Loucy (cell line): Measurements from ENCODE around the gene LTBP4.

Experiments
- EZH2phosphoT487 ChIP-seq: fragments of 200-600 bp; IDR thresholded peaks from 2 replicates; pipeline ENCODE4 v1.6.1; 2018; ENCODE audit warnings: antibody characterized with exemption, mild to moderate bottlenecking, moderate library complexity, borderline replicate concordance
- TF ChIP-seq, protein P1 (sequence below): fragments of 200-600 bp; sonication (generic); conservative IDR thresholded peaks from 2 replicates; pipeline ENCODE4 v1.5.1; 2014; ENCODE audit warnings: mild to moderate bottlenecking, antibody characterized with exemption, low read length

DNA sequence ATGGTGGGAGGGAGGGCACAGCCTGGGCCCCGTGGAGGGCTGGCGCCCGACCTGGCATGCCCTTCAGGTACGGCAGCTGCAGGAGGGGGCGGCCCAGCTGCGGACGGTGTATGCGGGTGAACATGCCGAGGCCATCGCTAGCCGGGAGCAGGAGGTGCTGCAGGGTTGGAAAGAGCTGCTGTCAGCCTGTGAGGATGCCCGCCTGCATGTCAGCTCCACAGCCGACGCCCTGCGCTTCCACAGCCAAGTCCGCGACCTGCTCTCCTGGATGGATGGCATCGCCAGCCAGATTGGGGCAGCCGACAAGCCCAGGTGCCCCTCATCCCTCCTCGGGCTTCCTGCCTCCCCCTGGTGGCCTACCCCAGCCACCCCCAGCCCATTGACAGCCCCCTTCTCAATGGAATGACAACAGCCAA lies 41.1 kb upstream of the LTBP4 start:
- TF ChIP-seq, protein P1, sequence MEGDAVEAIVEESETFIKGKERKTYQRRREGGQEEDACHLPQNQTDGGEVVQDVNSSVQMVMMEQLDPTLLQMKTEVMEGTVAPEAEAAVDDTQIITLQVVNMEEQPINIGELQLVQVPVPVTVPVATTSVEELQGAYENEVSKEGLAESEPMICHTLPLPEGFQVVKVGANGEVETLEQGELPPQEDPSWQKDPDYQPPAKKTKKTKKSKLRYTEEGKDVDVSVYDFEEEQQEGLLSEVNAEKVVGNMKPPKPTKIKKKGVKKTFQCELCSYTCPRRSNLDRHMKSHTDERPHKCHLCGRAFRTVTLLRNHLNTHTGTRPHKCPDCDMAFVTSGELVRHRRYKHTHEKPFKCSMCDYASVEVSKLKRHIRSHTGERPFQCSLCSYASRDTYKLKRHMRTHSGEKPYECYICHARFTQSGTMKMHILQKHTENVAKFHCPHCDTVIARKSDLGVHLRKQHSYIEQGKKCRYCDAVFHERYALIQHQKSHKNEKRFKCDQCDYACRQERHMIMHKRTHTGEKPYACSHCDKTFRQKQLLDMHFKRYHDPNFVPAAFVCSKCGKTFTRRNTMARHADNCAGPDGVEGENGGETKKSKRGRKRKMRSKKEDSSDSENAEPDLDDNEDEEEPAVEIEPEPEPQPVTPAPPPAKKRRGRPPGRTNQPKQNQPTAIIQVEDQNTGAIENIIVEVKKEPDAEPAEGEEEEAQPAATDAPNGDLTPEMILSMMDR, result no peak
- TF ChIP-seq EZH2phosphoT487, result no peak
